Tibial nerve (tissue), 4 donors: ENCODE measurements around the gene CCDC13. TPM values are rescaled to one million over a fixed set of nuclear protein-coding genes. Genes with fewer than 3 reads are reported as not detected.

Experiments
- DNase-seq, 2 donors: peaks; one replicate each; pipeline ENCODE4 v3.0.0-alpha.2; 2019; ENCODE audit warnings: low spot score in 2 of 2
- H3K27ac ChIP-seq, 4 donors: fragments of 200-600 bp; sonication (generic) in 3 of 4; one replicate each; pipeline ENCODE4 v1.5.1; 2017 to 2019; ENCODE audit warnings: mild to moderate bottlenecking in 1 of 4
- H3K27me3 ChIP-seq, 2 donors: fragments of 200-600 bp; sonication (generic) in 1 of 2; one replicate each; pipeline versions ENCODE4 v1.5.1 to v1.6.0; 2017 to 2019
- H3K36me3 ChIP-seq, 3 donors: fragments of 200-600 bp; sonication (generic); one replicate each; pipeline ENCODE4 v1.5.1; 2018 to 2019
- H3K4me1 ChIP-seq, 4 donors: fragments of 200-600 bp; sonication (generic) in 3 of 4; one replicate each; pipeline ENCODE4 v1.5.1; 2017 to 2019
- H3K4me3 ChIP-seq, 4 donors: fragments of 200-600 bp; sonication (generic) in 3 of 4; one replicate each; pipeline ENCODE4 v1.5.1; 2017 to 2019; ENCODE audit warnings: mild to moderate bottlenecking in 1 of 4, moderate library complexity in 1 of 4
- H3K9me3 ChIP-seq, 4 donors: fragments of 200-600 bp; sonication (generic) in 3 of 4; one replicate each; pipeline ENCODE4 v1.5.1; 2017 to 2019
- EP300 ChIP-seq, 2 donors: sonication (generic); formaldehyde crosslinking; IDR thresholded peaks; one replicate each; pipeline ENCODE4 v1.6.1; 2017; ENCODE audit warnings: antibody characterized with exemption in 2 of 2, mild to moderate bottlenecking in 1 of 2
- POLR2A ChIP-seq, 2 donors: fragments of 450-650 bp; IDR thresholded peaks; one replicate each; pipeline ENCODE4 v1.6.1; 2017; ENCODE audit warnings: antibody characterized with exemption in 2 of 2, mild to moderate bottlenecking in 2 of 2, moderate library complexity in 2 of 2
- WGBS, 2 donors: methylation state at CpG; one replicate each; pipeline ENCODE4 v1.1.5; 2018; 5-methylcytosine and 5-hydroxymethylcytosine counted together
- total RNA-seq, 4 donors: library from RNA; depleted of rRNA; stranded (reverse); fragments of >200 nt; gene quantifications; one replicate each; pipeline ENCODE4 v1.1.0, GENCODE V29; 2016
- TF ChIP-seq, protein P1 (sequence below), 5 experiments: fragments of 200-600 bp in 3 of 5; fragments of 450-650 bp in 2 of 5; sonication (generic) in 3 of 5; IDR thresholded peaks; one replicate each; pipeline ENCODE4 v1.5.1; 2016 to 2019; ENCODE audit warnings: antibody characterized with exemption in 5 of 5, mild to moderate bottlenecking in 3 of 5, moderate library complexity in 2 of 5

Gene CCDC13
- total RNA-seq, 4 donors from 2014 or later = 1.7 to 12.6 (median 2.0) TPM

GRCh38 chr3:42745776-42746454, 27.1 kb downstream of the CCDC13 start:
- DNase-seq = no peak
- Histone ChIP-seq H3K4me3 (no peak overlapping the region), H3K4me1 (peaks cover 0 to 55% (median 22%) of the 10 kb centered on the region in 4 donors), H3K9me3 (no peaks in the 10 kb centered on the region), H3K36me3 (no peaks in the 10 kb centered on the region), H3K27ac (peak overlapping the region; percentile 73 to 87 (median 82)), H3K27me3 (no peaks in the 10 kb centered on the region)
- TF ChIP-seq POLR2A (IDR thresholded peaks at IDR 0.05) = no peak
- TF ChIP-seq, protein P1, sequence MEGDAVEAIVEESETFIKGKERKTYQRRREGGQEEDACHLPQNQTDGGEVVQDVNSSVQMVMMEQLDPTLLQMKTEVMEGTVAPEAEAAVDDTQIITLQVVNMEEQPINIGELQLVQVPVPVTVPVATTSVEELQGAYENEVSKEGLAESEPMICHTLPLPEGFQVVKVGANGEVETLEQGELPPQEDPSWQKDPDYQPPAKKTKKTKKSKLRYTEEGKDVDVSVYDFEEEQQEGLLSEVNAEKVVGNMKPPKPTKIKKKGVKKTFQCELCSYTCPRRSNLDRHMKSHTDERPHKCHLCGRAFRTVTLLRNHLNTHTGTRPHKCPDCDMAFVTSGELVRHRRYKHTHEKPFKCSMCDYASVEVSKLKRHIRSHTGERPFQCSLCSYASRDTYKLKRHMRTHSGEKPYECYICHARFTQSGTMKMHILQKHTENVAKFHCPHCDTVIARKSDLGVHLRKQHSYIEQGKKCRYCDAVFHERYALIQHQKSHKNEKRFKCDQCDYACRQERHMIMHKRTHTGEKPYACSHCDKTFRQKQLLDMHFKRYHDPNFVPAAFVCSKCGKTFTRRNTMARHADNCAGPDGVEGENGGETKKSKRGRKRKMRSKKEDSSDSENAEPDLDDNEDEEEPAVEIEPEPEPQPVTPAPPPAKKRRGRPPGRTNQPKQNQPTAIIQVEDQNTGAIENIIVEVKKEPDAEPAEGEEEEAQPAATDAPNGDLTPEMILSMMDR (IDR thresholded peaks at IDR 0.05) = no peak
- no peak for TF ChIP-seq EP300 (IDR thresholded peaks at IDR 0.05)
- 65 to 72% methylated on average over 7 to 8 of the region's 8 CpGs for WGBS, 2 donors

GRCh38 chr3:42745291-42745745, 27.7 kb downstream of the CCDC13 start:
- TF ChIP-seq EP300 (IDR thresholded peaks at IDR 0.05) = no peak
- TF ChIP-seq POLR2A (IDR thresholded peaks at IDR 0.05) = no peak
- TF ChIP-seq, protein P1 (IDR thresholded peaks at IDR 0.05) = no peak

DNA sequence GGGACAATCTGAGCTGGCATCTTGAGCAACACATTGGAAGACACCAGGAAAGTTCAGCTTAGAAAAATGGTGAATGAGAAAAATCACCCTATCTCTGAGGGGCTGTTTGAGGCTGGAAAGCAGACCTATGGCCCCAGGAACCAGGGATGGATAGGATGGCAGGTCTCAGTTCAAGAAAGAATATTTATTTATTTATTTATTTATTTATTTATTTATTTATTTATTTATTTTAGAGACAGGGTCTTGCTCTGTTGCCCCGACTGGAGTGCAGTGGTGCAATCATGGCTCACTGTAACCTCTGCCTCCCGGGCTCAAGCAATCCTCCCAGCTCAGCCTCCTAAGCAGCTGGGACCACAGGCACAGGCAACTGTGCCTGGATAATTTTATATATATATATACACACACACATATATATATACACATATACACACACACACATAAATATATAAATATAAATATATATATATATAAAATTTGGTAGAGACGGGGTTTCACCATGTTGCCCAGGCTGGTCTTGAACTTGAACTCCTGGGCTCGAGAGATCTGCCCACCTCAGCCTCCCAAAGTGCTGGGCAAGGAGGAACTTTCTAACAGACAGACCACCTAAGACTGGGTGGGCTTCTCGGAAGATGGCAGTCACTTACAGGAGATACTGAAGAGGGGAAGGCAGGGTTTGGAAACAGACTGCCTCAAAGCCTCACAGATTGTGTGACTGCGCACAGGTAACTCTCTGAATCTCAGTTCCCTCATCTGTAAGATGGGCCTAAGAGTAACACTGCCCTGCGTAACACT, 29.7 kb downstream of the CCDC13 start:
- TF ChIP-seq, protein P1 (IDR thresholded peaks at IDR 0.05) = no peak
- TF ChIP-seq POLR2A (IDR thresholded peaks at IDR 0.05) (no peak), EP300 (IDR thresholded peaks at IDR 0.05) (no peak)
- peak overlapping the region in 3 of 4 donors; percentile 62 to 87 (median 85) for H3K27ac ChIP-seq
- H3K9me3 ChIP-seq = no peaks in the 10 kb centered on the region
- peaks cover 0 to 52% (median 20%) of the 10 kb centered on the region in 4 donors for H3K4me1 ChIP-seq
- WGBS, 2 donors = 93 to 96% methylated on average over 7 of the region's 7 CpGs
- no peaks in the 10 kb centered on the region for H3K27me3 ChIP-seq
- no peaks in the 10 kb centered on the region for H3K36me3 ChIP-seq
- H3K4me3 ChIP-seq = no peak overlapping the region
- peak in 1 of 2 donors; percentile 3 for DNase-seq

More at GRCh38 chr3:42745291-42745745, 27.7 kb downstream of the CCDC13 start:
- Histone ChIP-seq H3K4me3 (no peak overlapping the region), H3K27me3 (no peaks in the 10 kb centered on the region), H3K36me3 (no peaks in the 10 kb centered on the region), H3K9me3 (no peaks in the 10 kb centered on the region), H3K27ac (peak overlapping the region; percentile 73 to 87 (median 82)), H3K4me1 (peaks cover 0 to 55% (median 22%) of the 10 kb centered on the region in 4 donors)
- no peak for DNase-seq
- WGBS, 2 donors = 62 to 67% methylated on average over 3 of the region's 3 CpGs

- H3K4me1 ChIP-seq = peaks cover 0 to 44% (median 20%) of the 10 kb centered on the region in 4 donors
- no peaks in the 10 kb centered on the region for H3K36me3 ChIP-seq
- WGBS, 2 donors = 93 to 96% methylated on average over 9 of the region's 9 CpGs
- no peaks in the 10 kb centered on the region for H3K9me3 ChIP-seq
- H3K27ac ChIP-seq = peak overlapping the region in 1 of 4 donors; percentile 82
- DNase-seq = no peak
- H3K4me3 ChIP-seq = no peak overlapping the region
- H3K27me3 ChIP-seq = no peaks in the 10 kb centered on the region
- no peak for TF ChIP-seq POLR2A (IDR thresholded peaks at IDR 0.05)
- TF ChIP-seq, protein P1 (IDR thresholded peaks at IDR 0.05) = no peak
- no peak for TF ChIP-seq EP300 (IDR thresholded peaks at IDR 0.05)
Measured at GRCh38 chr3:42742688-42743087, 30.4 kb downstream of the CCDC13 start.

DNA sequence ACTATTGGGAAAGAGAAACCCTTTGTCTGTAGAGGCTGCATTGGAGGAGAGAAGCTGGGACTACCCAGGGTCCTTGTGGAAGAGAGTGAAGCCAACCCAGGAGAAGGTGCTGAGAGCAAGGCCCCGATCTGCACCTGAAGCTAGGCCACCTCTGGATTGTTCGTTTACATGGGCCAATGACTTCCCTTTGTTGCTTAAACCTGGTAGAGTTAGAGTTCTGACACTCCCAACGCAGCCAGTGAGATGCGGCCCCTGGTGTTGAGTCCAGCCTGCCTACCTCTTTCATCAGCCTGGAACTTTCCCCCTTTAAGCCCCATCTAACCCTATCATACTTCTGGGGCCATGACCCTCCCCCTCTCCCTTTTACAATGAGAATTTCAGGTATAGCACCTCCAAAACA, 30.8 kb downstream of the CCDC13 start:
- Histone ChIP-seq H3K9me3 (no peaks in the 10 kb centered on the region), H3K36me3 (no peaks in the 10 kb centered on the region), H3K27me3 (no peaks in the 10 kb centered on the region), H3K4me3 (no peak overlapping the region), H3K27ac (peak overlapping the region in 1 of 4 donors; percentile 82), H3K4me1 (peaks cover 0 to 40% (median 18%) of the 10 kb centered on the region in 4 donors)
- TF ChIP-seq EP300 (IDR thresholded peaks at IDR 0.05) (no peak), POLR2A (IDR thresholded peaks at IDR 0.05) (no peak)
- TF ChIP-seq, protein P1 (IDR thresholded peaks at IDR 0.05) = no peak
- WGBS, 2 donors = 88 to 90% methylated on average over 4 of the region's 4 CpGs
- no peak for DNase-seq
